Measurements from ENCODE around the gene CLCNKB.

GRCh38 chr1:16078925-16079656 lies 35.5 kb downstream of the CLCNKB start:
- TF ChIP-seq POLR2A (IDR thresholded peaks at IDR 0.05) (no peak), CTCF (IDR thresholded peaks at IDR 0.05) (peak; percentile 84 to 92 (median 88))

All from testis (tissue), 2 donors.